ENCODE results near the gene SCUBE1. TPM values are rescaled to one million over a fixed set of nuclear protein-coding genes. Genes with fewer than 3 reads are reported as not detected.

SCUBE1 gene
- total RNA-seq, 1 donor from 2014 or later, result not detected

- no peak for DNase-seq (ENCODE audit: low read depth)
- TF ChIP-seq CTCF (conservative IDR thresholded peaks at IDR 0.05; ENCODE audit: low read depth, low read length), result no peak
- no peak overlapping the region for H3K4me3 ChIP-seq (ENCODE audit: low read depth, low read length)
These were observed 141.5 kb downstream of the SCUBE1 start for GRCh38 chr22:43201486-43202219.

GRCh38 chr22:43200555-43200954 lies 142.6 kb downstream of the SCUBE1 start:
- TF ChIP-seq CTCF (conservative IDR thresholded peaks at IDR 0.05; ENCODE audit: low read depth, low read length), result no peak

GRCh38 chr22:43200031-43200430 lies 143.1 kb downstream of the SCUBE1 start:
- TF ChIP-seq CTCF (conservative IDR thresholded peaks at IDR 0.05; ENCODE audit: low read depth, low read length), result no peak
- DNase-seq (ENCODE audit: low read depth), result no peak
- H3K4me3 ChIP-seq (ENCODE audit: low read depth, low read length), result no peak overlapping the region

More at GRCh38 chr22:43200555-43200954, 142.6 kb downstream of the SCUBE1 start:
- H3K4me3 ChIP-seq (ENCODE audit: low read depth, low read length), result no peak overlapping the region
- DNase-seq (ENCODE audit: low read depth), result no peak

GRCh38 chr22:43199541-43199940 lies 143.6 kb downstream of the SCUBE1 start:
- no peak overlapping the region for H3K4me3 ChIP-seq (ENCODE audit: low read depth, low read length)
- TF ChIP-seq CTCF (conservative IDR thresholded peaks at IDR 0.05; ENCODE audit: low read depth, low read length), result no peak
- no peak for DNase-seq (ENCODE audit: low read depth)

- no peak for TF ChIP-seq CTCF (conservative IDR thresholded peaks at IDR 0.05; ENCODE audit: low read depth, low read length)
- H3K4me3 ChIP-seq (ENCODE audit: low read depth, low read length), result no peak overlapping the region
- no peak for DNase-seq (ENCODE audit: low read depth)
These were observed 144.2 kb downstream of the SCUBE1 start for GRCh38 chr22:43198936-43199335.

GRCh38 chr22:43198126-43198525 lies 145.0 kb downstream of the SCUBE1 start:
- no peak for TF ChIP-seq CTCF (conservative IDR thresholded peaks at IDR 0.05; ENCODE audit: low read depth, low read length)
- DNase-seq (ENCODE audit: low read depth), result no peak
- H3K4me3 ChIP-seq (ENCODE audit: low read depth, low read length), result no peak overlapping the region

All from epithelial cell of proximal tubule (primary cell).